TTC549 (cell line): ENCODE results near the gene TMEFF1.

Experiments used
- FAIRE-seq: peaks from 2 replicates; lab custom pipeline; 2012; peaks lifted over from hg19 to GRCh38; lab: Jason Lieb, UNC

Gene TMEFF1

GRCh38 chr9:100577776-100578448 is 105.0 kb downstream of the TMEFF1 start, which contains the start of gene CAVIN4:
TSS of gene CAVIN4 (plus strand) at chr9:100578079. CDS start at chr9:100578144, 65 bp downstream.
- no peak for FAIRE-seq

GRCh38 chr9:100578610-100579009 is 105.7 kb downstream of the TMEFF1 start:
- FAIRE-seq = no peak

- FAIRE-seq = no peak
These were observed 106.7 kb downstream of the TMEFF1 start for GRCh38 chr9:100579665-100580064.

GRCh38 chr9:100580257-100580656 is 107.3 kb downstream of the TMEFF1 start:
- no peak for FAIRE-seq

DNA sequence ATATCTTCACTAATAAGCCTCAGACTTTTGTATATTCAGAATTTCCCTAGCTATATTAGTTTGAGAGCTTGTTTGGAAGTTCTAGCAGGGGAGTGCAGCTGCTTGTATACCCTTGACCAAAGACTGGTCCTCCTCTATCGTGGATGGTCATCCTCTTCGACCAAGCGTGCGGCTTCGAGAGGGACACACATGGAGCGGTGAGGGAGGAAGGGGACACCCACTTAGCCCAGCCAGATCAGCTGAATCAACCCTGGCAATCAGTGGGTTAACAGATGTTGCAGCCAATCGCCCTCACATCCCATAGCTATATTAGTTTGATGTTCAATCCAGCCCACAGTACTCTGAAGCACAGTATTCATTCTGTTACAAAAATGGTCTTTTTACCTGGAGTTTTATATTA is 108.1 kb downstream of the TMEFF1 start:
- no peak for FAIRE-seq

GRCh38 chr9:100581661-100582060 is 108.7 kb downstream of the TMEFF1 start:
- no peak for FAIRE-seq

DNA sequence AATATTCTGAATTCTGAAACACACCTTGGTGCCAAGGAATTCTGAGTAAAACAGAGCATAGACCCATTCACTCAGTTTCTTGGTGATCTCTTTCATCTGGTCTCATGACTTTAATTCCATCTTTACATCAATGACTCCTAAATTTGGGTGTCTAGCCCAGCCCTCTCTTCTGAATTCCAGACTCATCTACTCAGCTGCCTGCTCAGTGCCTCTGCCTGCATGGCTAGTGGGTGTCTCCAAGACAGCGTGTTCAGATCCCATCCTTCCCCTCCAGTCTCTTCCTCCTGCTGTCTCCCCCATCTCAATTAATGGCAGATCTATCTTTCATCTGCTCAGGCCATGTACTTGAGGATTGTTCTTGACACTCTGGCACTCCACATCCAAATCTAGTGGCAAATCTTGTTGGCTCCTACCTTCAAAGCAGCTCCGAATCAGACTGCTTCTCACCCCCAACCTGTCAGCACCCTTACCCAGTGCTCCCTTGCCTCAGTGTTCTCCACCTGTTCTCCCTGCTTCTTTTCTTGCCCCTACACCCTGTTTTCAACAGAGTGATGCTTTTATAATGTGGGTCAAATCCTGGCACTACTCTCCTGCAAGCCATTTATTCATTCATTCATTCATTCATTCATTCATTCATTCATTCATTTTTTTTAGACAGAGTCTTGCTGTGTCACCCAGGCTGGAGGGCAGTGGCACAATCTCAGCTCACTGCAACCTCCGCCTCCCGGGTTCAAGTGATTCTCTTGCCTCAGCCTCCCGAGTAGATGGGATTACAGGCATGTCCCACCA is 110.3 kb downstream of the TMEFF1 start:
- no peak for FAIRE-seq

DNA sequence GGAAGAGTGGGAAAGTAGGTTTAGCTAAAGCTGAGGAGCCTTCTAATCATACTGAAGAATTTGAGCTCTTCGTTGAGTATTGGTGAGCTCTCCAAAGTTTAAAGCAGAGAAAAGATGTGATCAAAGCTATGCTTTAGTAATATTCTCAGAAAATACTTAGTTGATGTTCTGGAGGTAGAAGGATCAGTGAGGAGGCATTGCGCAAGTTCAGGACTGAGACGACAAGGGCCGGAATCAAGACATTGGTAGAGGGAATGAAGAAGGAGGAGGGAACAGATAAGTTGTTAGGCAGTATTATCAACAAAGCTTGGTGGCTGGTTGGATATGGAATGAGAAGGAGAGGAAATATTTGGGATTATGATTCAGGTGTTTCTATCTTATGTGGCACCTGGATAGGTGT is 112.0 kb downstream of the TMEFF1 start:
- FAIRE-seq = no peak

DNA sequence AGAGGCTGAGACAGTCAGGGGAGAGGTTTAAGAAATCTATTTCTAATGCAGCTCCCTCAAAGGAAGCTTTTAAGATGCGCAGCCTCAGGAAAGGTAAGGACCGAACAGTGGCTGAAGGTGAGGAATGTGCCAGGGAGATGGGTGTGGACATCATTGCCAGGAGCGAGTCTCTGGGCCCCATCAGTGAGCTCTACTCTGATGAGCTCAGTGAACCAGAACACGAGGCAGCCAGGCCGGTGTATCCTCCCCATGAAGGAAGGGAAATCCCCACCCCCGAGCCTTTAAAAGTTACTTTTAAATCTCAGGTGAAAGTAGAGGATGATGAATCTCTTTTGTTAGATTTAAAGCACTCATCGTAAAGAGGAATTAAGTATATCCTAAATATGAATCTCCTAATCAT is 113.1 kb downstream of the TMEFF1 start:
- no peak for FAIRE-seq

DNA sequence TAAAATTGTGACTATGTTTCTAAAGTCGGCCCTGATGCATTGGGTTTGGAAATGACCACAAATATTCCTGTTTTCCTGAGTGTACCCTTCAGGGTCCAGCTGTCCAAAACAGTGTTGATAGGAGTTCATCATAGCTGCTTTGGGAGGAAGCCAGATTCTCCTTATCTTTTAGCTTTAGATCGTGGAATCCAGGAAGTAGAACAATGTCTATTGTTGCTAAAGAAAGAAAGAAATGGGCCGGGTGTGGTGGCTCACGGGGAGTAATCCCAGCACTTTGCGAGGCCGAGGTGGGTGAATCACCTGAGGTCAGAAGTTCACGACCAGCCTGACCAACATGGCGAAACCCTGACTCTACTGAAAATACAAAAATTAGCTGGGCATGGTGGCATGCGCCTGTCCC is 114.4 kb downstream of the TMEFF1 start:
- no peak for FAIRE-seq

- FAIRE-seq = no peak
These were observed 116.6 kb downstream of the TMEFF1 start for GRCh38 chr9:100589582-100589981.

- no peak for FAIRE-seq
These were observed 117.5 kb downstream of the TMEFF1 start for GRCh38 chr9:100590481-100590880.

GRCh38 chr9:100591139-100591538 is 118.2 kb downstream of the TMEFF1 start:
- no peak for FAIRE-seq

DNA sequence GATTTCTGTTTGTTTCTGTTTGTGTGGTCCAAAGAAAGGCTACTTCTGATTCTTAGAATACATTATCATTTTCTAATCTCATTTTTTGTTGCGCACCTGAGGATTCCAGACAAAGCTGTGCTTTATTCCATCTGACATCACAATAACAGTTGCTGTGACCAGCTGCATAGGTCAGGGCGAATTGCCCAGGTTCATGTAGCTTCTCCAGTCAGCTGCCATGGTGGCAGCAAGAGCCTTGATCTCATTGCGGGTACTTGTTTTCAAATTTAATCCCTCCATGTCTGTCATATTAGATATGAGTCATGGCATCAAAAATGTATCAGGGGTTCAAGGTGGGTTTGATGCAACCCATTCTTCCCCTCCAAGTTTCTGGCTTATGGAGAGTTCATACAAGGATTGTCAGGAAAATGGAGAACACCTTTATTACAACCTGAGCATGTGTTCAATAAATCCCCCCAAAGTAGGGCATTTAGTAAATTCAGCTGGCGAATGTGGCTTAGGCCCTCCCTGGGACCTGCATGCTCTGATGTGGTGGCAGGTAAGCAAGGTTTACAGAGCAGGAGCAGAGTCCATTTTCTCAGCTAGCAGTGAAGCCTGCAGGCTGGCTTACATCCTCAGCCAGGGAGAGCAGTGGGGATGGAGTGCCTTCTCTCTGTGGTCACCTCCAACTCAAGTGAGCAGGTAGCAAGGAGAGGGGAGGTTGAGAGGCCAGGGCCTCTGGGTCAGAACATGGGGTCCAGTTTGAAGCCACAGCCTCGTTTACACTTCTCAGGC is 118.9 kb downstream of the TMEFF1 start:
- no peak for FAIRE-seq

GRCh38 chr9:100595391-100596199 is 122.6 kb downstream of the TMEFF1 start:
- peak; percentile 86 for FAIRE-seq

GRCh38 chr9:100597236-100597635 is 124.3 kb downstream of the TMEFF1 start:
- no peak for FAIRE-seq

- FAIRE-seq = no peak
These were observed 125.7 kb downstream of the TMEFF1 start for GRCh38 chr9:100598641-100599145.

- FAIRE-seq = no peak
These were observed 127.7 kb downstream of the TMEFF1 start for GRCh38 chr9:100600521-100601079.

GRCh38 chr9:100601216-100601615 is 128.3 kb downstream of the TMEFF1 start:
- no peak for FAIRE-seq

DNA sequence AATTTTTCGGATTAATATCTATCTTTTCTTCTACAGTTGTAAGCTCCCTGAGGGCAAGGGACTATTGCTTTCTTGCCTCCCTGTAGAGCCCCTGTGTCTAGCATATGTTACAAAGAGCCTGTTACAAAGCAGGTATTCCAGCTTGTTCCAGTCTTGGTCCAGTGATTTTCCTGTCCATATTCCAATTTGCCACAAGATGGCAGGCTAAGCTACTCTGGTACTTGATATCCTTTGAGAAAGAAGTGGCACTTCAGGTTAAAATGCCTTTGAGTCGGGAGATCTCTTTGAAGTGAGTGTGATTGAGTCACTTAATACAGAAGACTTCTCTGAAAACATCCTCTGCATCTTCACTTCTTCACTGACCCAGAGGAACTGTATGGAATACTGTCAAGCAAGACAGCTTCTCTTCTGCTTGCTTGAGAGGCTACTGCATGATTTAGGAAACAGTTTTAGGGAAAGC is 129.4 kb downstream of the TMEFF1 start:
- no peak for FAIRE-seq

DNA sequence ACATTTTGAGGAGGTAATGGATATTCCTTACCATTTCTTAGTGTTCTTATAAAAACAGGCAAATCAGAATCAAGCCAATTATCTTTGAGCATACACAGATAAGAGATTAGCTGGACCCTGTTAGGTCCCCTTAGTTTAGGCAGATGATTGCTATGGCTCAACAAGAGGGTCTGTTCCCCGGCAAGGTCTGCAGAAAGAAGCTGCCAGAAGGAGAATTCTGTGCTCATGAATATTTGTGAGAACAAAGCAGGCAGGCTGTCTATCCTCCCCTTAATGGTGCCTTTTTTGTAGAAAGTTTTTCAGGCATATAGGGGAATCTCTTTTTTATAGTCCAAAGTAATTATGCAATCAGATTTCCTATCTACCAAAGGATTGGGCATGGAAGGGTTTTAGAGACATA is 132.5 kb downstream of the TMEFF1 start:
- FAIRE-seq = no peak
